SU-DHL-6 (cell line): ENCODE measurements around the gene CEP164.

ENCODE experiments used
- H2AFZ ChIP-seq: fragments of 200-600 bp; sonication (generic); 2 replicates; pipeline ENCODE4 v1.6.1; 2014; ENCODE audit warnings: low read depth, mild to moderate bottlenecking, moderate library complexity, mixed read lengths, antibody characterized with exemption, low read length; ENCODE audit not compliant: severe bottlenecking
- H3F3A ChIP-seq: fragments of 200-600 bp; shearing (Covaris generic); 2 replicates; pipeline ENCODE4 v1.6.0; 2016; ENCODE audit warnings: antibody characterized with exemption, mild to moderate bottlenecking; ENCODE audit not compliant: insufficient read depth
- H3K27ac ChIP-seq: fragments of 200-600 bp; sonication (generic); 2 replicates; pipeline ENCODE4 v1.5.1; 2016; ENCODE audit warnings: low read depth, mild to moderate bottlenecking, low read length, moderate library complexity, mixed read lengths
- H3K27me3 ChIP-seq: fragments of 200-600 bp; sonication (generic), shearing (Covaris generic); 2 replicates; pipeline ENCODE4 v1.6.0; 2014; ENCODE audit warnings: mild to moderate bottlenecking, low read length
- H3K36me3 ChIP-seq: fragments of 200-600 bp; sonication (generic); 2 replicates; pipeline ENCODE4 v1.6.1; 2014; ENCODE audit warnings: mild to moderate bottlenecking, low read length, mixed read lengths
- H3K4me2 ChIP-seq: fragments of 300-600, 200-600 bp; shearing (Covaris generic), sonication (generic); 2 replicates; pipeline ENCODE4 v1.6.0; 2014; ENCODE audit warnings: low read length, low read depth, mild to moderate bottlenecking; ENCODE audit not compliant: poor library complexity, severe bottlenecking
- H3K4me3 ChIP-seq: fragments of 200-600 bp; sonication (generic); 2 replicates; pipeline ENCODE4 v1.5.1; 2014; ENCODE audit warnings: antibody characterized with exemption, low read length, mild to moderate bottlenecking, mixed read lengths; ENCODE audit not compliant: insufficient read depth, poor library complexity, severe bottlenecking
- H3K79me2 ChIP-seq: fragments of 200-600 bp; sonication (generic); 2 replicates; pipeline ENCODE4 v1.6.1; 2014; ENCODE audit warnings: mild to moderate bottlenecking, low read length, moderate library complexity; ENCODE audit not compliant: insufficient read depth
- H3K9ac ChIP-seq: fragments of 200-600 bp; sonication (generic); 2 replicates; pipeline ENCODE4 v1.7.0; 2014; ENCODE audit warnings: mild to moderate bottlenecking, low read length
- H3K9me2 ChIP-seq: fragments of 200-600 bp; sonication (generic); replicated peaks from 2 replicates; pipeline ENCODE4 v1.6.1; 2014; ENCODE audit warnings: low read length; ENCODE audit not compliant: insufficient read depth
- H3K9me3 ChIP-seq: fragments of 200-600 bp; sonication (generic); 2 replicates; pipeline ENCODE4 v1.6.1; 2014; ENCODE audit warnings: low read length, mixed read lengths; ENCODE audit not compliant: insufficient read depth
- H4K20me1 ChIP-seq: fragments of 200-600 bp; sonication (generic); 2 replicates; pipeline ENCODE4 v1.6.1; 2014; ENCODE audit warnings: low read depth, mild to moderate bottlenecking, antibody characterized with exemption, low read length, moderate library complexity, mixed read lengths
- EZH2phosphoT487 ChIP-seq: fragments of 200-600 bp; sonication (generic), shearing (Covaris generic); conservative IDR thresholded peaks from 2 replicates; pipeline ENCODE4 v1.6.1; 2018; ENCODE audit warnings: mild to moderate bottlenecking, antibody characterized with exemption, low read length, moderate library complexity, mixed read lengths
- TF ChIP-seq, protein P1 (sequence below): fragments of 200-600 bp; sonication (generic); IDR thresholded peaks from one replicate; pipeline ENCODE4 v1.5.1; 2017; ENCODE audit warnings: antibody characterized with exemption, mild to moderate bottlenecking, low read length, moderate library complexity; ENCODE audit not compliant: insufficient read depth, poor library complexity, severe bottlenecking

Gene CEP164

DNA sequence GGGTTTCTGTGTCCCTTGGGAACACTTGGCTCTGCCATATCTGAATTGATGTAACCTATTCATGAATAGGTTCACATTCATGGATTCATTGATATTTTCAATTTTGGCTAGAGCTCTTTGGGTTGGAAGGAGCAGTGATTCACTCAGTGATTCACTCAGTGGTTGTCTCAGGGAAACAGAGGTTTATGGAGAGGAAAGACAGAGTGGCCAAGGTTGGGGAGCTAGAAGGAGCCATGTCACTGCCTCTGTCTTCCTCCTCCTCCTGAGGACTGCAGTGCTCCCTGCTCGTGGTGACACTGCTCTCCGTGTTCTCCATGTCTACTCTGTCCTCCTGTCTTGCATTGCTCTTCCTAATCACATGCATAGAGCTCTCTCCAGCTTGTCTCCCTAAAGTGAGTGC, 17.4 kb downstream of the CEP164 start:
- H3F3A ChIP-seq, result no peaks in the 10 kb centered on the region
- no peaks in the 10 kb centered on the region for H4K20me1 ChIP-seq
- H3K79me2 ChIP-seq, result no peaks in the 10 kb centered on the region
- H3K9me3 ChIP-seq, result no peaks in the 10 kb centered on the region
- H3K27ac ChIP-seq, result no peak overlapping the region
- no peak for TF ChIP-seq EZH2phosphoT487
- TF ChIP-seq, protein P1, sequence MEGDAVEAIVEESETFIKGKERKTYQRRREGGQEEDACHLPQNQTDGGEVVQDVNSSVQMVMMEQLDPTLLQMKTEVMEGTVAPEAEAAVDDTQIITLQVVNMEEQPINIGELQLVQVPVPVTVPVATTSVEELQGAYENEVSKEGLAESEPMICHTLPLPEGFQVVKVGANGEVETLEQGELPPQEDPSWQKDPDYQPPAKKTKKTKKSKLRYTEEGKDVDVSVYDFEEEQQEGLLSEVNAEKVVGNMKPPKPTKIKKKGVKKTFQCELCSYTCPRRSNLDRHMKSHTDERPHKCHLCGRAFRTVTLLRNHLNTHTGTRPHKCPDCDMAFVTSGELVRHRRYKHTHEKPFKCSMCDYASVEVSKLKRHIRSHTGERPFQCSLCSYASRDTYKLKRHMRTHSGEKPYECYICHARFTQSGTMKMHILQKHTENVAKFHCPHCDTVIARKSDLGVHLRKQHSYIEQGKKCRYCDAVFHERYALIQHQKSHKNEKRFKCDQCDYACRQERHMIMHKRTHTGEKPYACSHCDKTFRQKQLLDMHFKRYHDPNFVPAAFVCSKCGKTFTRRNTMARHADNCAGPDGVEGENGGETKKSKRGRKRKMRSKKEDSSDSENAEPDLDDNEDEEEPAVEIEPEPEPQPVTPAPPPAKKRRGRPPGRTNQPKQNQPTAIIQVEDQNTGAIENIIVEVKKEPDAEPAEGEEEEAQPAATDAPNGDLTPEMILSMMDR, result no peak
- no peaks in the 10 kb centered on the region for H3K9me2 ChIP-seq
- no peaks in the 10 kb centered on the region for H3K27me3 ChIP-seq
- H3K36me3 ChIP-seq, result no peaks in the 10 kb centered on the region
- H2AFZ ChIP-seq, result no peak overlapping the region
- no peak overlapping the region for H3K4me3 ChIP-seq
- no peak overlapping the region for H3K9ac ChIP-seq
- no peak overlapping the region for H3K4me2 ChIP-seq

GRCh38 chr11:117354550-117354949, 26.9 kb downstream of the CEP164 start:
- Histone ChIP-seq H3K36me3 (no peaks in the 10 kb centered on the region; the same call in 1 of the 2 replicates), H3K79me2 (no peaks in the 10 kb centered on the region), H3K27me3 (no peaks in the 10 kb centered on the region), H3F3A (no peaks in the 10 kb centered on the region), H4K20me1 (no peaks in the 10 kb centered on the region), H2AFZ (no peak overlapping the region), H3K27ac (no peak overlapping the region), H3K9me2 (no peaks in the 10 kb centered on the region), H3K4me3 (no peak overlapping the region), H3K9ac (no peak overlapping the region), H3K9me3 (no peaks in the 10 kb centered on the region), H3K4me2 (no peak overlapping the region)
- no peak for TF ChIP-seq EZH2phosphoT487
- TF ChIP-seq, protein P1, result no peak

DNA sequence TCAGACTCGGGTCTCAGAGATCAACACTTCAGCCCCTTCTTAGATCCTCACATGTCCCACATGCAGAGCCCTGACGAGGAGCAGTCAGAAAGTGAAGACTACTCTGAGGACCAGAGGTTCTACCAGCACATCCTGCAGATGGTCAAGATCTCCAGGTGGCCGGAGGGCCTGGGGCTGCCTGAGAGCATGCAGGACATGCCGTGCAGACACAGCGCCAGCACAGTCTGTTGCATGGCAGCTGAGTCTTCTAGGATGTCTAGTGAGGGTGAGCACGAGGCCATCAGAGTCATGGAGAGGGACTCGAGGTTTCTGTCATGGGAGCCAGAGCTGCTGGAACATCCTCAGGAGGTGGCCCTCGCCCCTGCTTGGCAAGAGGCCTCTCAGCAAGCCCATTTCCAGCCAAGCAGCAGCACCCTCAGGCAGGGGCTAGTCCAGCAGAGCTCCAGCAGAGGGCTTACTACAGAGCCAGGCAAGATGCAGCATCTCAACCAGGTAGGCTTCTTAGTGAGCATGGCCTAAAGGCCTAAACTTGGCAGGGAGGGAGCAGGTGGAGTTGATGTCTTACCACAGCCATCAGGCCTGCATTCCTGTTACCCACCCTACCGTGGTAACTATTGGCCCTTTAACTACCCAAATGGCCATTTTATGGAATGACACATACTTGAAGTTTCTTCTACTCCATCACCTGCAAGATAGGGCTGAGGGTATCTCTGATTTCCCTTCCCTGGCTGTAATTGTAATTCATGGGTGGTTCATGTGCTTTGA, 28.7 kb downstream of the CEP164 start:
- H4K20me1 ChIP-seq, result no peaks in the 10 kb centered on the region
- H3K27me3 ChIP-seq, result no peaks in the 10 kb centered on the region
- H3K4me3 ChIP-seq, result no peak overlapping the region
- H3K27ac ChIP-seq, result no peak overlapping the region
- no peaks in the 10 kb centered on the region for H3K36me3 ChIP-seq
- no peak overlapping the region for H3K4me2 ChIP-seq
- no peaks in the 10 kb centered on the region for H3K79me2 ChIP-seq
- no peak overlapping the region for H3K9ac ChIP-seq
- H2AFZ ChIP-seq, result no peak overlapping the region
- H3F3A ChIP-seq, result no peaks in the 10 kb centered on the region
- H3K9me3 ChIP-seq, result no peaks in the 10 kb centered on the region
- TF ChIP-seq, protein P1, result no peak
- no peak for TF ChIP-seq EZH2phosphoT487
- no peaks in the 10 kb centered on the region for H3K9me2 ChIP-seq
